Testis (tissue), 2 donors: ENCODE measurements around the gene FAM171A2.

Experiments used
- CTCF ChIP-seq, 3 experiments: fragments of 450-650 bp in 2 of 3; fragments of 200-600 bp in 1 of 3; sonication (generic) in 1 of 3; IDR thresholded peaks; one replicate each; pipeline ENCODE4 v1.5.1; 2016 to 2019; ENCODE audit warnings: antibody characterized with exemption in 3 of 3, mild to moderate bottlenecking in 2 of 3, moderate library complexity in 1 of 3
- POLR2A ChIP-seq: fragments of 450-650 bp; IDR thresholded peaks from one replicate; pipeline ENCODE4 v1.6.1; 2017; ENCODE audit warnings: antibody characterized with exemption, mild to moderate bottlenecking, moderate library complexity

- peak in 2 of 3 experiments; percentile 36 to 37 for TF ChIP-seq CTCF (IDR thresholded peaks at IDR 0.05)
- no peak for TF ChIP-seq POLR2A
These were observed 12.5 kb upstream of the FAM171A2 start for GRCh38 chr17:44376124-44376523.
